ENCODE measurements around the gene SLC16A8.

DNA sequence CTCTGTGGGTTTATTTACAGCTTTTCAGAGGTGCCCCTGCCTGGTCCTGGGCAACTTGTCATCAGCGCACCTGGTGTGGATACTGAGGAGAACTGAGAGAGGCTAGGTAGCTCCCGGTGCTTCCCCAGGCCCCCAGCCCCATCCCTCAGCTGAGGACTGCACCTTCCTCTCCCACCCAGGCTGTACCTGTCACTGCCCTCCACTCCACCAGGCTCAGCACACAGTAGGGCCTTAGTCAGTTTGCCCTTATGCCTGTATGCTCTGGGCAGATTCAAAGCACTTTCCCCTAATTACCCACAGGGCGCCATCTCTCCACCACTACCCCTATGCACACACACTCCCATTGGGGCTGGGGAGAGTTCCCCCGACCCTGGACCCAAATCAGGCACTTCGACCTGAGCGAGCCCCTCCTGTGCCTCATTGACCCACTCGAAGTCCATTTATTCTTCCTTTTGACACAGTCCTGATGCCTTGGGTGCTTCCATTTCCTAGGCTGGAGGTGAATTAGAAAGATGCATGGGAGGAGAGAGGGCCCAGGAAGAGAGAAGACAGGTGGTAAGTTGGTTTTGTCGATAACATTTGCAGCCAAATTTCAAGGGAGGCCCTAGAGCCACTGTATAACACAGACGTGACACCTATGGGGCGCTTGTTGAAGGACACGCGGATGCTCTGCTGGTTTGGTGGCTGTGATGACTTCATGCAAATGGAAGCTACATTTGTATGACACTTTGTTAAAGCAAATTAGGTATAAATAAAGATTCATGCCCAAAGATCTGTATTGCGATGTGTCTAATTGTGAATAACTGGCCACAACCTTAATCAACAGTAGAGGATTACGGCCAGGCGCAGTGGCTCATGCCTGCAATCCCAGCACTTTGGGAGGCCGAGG is 40.6 kb downstream of the SLC16A8 start:
- TF ChIP-seq POLR2AphosphoS5 (IDR thresholded peaks at IDR 0.05; ENCODE audit: low read depth) = no peak
- TF ChIP-seq, protein P1, sequence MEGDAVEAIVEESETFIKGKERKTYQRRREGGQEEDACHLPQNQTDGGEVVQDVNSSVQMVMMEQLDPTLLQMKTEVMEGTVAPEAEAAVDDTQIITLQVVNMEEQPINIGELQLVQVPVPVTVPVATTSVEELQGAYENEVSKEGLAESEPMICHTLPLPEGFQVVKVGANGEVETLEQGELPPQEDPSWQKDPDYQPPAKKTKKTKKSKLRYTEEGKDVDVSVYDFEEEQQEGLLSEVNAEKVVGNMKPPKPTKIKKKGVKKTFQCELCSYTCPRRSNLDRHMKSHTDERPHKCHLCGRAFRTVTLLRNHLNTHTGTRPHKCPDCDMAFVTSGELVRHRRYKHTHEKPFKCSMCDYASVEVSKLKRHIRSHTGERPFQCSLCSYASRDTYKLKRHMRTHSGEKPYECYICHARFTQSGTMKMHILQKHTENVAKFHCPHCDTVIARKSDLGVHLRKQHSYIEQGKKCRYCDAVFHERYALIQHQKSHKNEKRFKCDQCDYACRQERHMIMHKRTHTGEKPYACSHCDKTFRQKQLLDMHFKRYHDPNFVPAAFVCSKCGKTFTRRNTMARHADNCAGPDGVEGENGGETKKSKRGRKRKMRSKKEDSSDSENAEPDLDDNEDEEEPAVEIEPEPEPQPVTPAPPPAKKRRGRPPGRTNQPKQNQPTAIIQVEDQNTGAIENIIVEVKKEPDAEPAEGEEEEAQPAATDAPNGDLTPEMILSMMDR (IDR thresholded peaks at IDR 0.05; ENCODE audit: insufficient read depth, low read length) = no peak
- TF ChIP-seq, protein P2, sequence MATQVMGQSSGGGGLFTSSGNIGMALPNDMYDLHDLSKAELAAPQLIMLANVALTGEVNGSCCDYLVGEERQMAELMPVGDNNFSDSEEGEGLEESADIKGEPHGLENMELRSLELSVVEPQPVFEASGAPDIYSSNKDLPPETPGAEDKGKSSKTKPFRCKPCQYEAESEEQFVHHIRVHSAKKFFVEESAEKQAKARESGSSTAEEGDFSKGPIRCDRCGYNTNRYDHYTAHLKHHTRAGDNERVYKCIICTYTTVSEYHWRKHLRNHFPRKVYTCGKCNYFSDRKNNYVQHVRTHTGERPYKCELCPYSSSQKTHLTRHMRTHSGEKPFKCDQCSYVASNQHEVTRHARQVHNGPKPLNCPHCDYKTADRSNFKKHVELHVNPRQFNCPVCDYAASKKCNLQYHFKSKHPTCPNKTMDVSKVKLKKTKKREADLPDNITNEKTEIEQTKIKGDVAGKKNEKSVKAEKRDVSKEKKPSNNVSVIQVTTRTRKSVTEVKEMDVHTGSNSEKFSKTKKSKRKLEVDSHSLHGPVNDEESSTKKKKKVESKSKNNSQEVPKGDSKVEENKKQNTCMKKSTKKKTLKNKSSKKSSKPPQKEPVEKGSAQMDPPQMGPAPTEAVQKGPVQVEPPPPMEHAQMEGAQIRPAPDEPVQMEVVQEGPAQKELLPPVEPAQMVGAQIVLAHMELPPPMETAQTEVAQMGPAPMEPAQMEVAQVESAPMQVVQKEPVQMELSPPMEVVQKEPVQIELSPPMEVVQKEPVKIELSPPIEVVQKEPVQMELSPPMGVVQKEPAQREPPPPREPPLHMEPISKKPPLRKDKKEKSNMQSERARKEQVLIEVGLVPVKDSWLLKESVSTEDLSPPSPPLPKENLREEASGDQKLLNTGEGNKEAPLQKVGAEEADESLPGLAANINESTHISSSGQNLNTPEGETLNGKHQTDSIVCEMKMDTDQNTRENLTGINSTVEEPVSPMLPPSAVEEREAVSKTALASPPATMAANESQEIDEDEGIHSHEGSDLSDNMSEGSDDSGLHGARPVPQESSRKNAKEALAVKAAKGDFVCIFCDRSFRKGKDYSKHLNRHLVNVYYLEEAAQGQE (IDR thresholded peaks at IDR 0.05; ENCODE audit: insufficient replicate concordance, low read depth) = no peak
- TF ChIP-seq GABPA (IDR thresholded peaks at IDR 0.05; ENCODE audit: low read depth) = no peak
- no peak for TF ChIP-seq SPI1 (IDR thresholded peaks at IDR 0.05; ENCODE audit: borderline replicate concordance, low read depth)
